ENCODE measurements around the gene PSME3IP1.

PSME3IP1 gene

DNA sequence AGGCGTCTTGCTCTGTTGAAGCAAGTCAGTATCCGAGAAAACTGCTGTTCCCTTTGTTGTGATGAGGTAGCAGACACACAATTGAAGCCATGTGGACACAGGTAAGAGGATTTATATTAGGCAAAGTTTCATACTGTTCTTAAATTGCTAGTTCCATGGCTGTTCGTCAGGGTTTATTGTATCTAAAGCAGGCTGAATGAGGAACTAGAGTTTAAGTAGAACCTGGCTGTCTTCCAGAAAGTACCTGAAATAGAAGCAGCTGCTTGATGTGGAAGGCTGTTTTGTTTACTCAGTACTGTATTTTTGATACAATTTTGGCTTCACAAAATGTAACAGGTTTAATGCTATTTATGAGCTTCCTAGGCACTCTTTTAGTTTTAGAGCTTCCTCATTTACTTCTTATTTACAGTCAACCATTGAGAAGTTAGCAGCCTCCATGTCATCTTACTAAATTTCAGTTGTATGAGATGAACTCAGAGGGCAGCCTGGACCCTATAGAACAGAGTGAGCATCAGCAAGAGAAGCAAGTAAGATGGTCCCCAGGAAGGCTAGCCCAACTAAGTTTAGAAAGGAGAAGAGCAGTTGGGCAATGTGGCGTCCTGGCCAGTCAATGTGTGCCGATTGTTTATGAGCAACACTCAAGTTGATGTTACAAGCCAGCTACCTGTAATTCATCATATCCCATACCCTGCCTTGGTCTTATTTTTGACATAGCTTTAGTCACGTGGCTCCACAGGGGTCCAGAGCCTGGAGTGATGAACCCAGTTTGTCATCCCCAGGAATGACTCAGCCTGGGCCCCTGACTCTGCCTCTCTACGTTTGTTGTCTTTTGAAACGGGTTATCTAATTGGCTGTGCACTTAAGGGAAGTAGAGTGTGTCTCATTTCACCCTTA, 49.5 kb upstream of the PSME3IP1 start:
- CTCF ChIA-PET, result no interaction called here
- peaks cover 23 to 75% of the 10 kb centered on the region in 2 experiments for H3K36me3 ChIP-seq (ENCODE audit: control insufficient read depth in 2 of 2, insufficient read depth in 1 of 2, low read length in 2 of 2)
- H3K9me3 ChIP-seq (ENCODE audit: control insufficient read depth, insufficient read depth, low read depth, low read length), result no peaks in the 10 kb centered on the region
- POLR2A ChIA-PET, result interaction anchor here (0.6 to 1.2 kb wide), 6 partner anchors 10 to 212 kb away, joined by 3 to 6 read pairs (median 3); partner anchors contain the start of genes ARL2BP, CIAPIN1 and COQ9
- H3K4me3 ChIP-seq (ENCODE audit: low read depth, low read length), result no peak overlapping the region
- H3K4me1 ChIP-seq (ENCODE audit: control insufficient read depth, insufficient read depth, low read length), result peaks cover 7% of the 10 kb centered on the region; the same call in 1 of the 2 replicates
- no peak overlapping the region for H3K27ac ChIP-seq (ENCODE audit: extremely low read depth, low read depth, low read length)
- TF ChIP-seq KLF7 (tag by site-specific recombination; IDR thresholded peaks at IDR 0.05; ENCODE audit: borderline replicate concordance) (no peak), ZNF529 (tag by site-specific recombination; IDR thresholded peaks at IDR 0.05; ENCODE audit: insufficient replicate concordance) (no peak), MYNN (tag by site-specific recombination; IDR thresholded peaks at IDR 0.05; ENCODE audit: borderline replicate concordance) (no peak), ZNF335 (tag by site-specific recombination; conservative IDR thresholded peaks at IDR 0.05) (0 out of 2 replicates have a peak, but pooled peaks have one; percentile 12), ZNF138 (tag by site-specific recombination; IDR thresholded peaks at IDR 0.05; ENCODE audit: borderline replicate concordance) (no peak), ZNF114 (tag by site-specific recombination; IDR thresholded peaks at IDR 0.05) (no peak), ZNF549 (tag by site-specific recombination; IDR thresholded peaks at IDR 0.05) (no peak), ZNF639 (tag by site-specific recombination; IDR thresholded peaks at IDR 0.05) (no peak; the same call in 1 of the 2 replicates), ZIC2 (tag by site-specific recombination; IDR thresholded peaks at IDR 0.05) (peak; percentile 69), HOXC10 (CRISPR knock-in tag; IDR thresholded peaks at IDR 0.05) (no peak), ZNF324 (tag by site-specific recombination; IDR thresholded peaks at IDR 0.05) (0 out of 2 replicates have a peak, but pooled peaks have one; percentile 26), GLIS1 (tag by site-specific recombination; IDR thresholded peaks at IDR 0.05) (peak; percentile 43; the same call in 1 of the 2 replicates), ZNF830 (tag by site-specific recombination; IDR thresholded peaks at IDR 0.05; ENCODE audit: low read depth) (no peak), YY1 (tag by site-specific recombination; IDR thresholded peaks at IDR 0.05) (no peak), ZNF560 (tag by site-specific recombination; IDR thresholded peaks at IDR 0.05; ENCODE audit: borderline replicate concordance) (no peak), BCL11A (tag by site-specific recombination; IDR thresholded peaks at IDR 0.05; ENCODE audit: low read depth) (no peak), ZNF843 (tag by site-specific recombination; IDR thresholded peaks at IDR 0.05) (no peak), ZSCAN30 (tag by site-specific recombination; IDR thresholded peaks at IDR 0.05) (no peak), SP2 (tag by site-specific recombination; IDR thresholded peaks at IDR 0.05) (peak; percentile 19; the same call in 1 of the 2 replicates), ZNF518A (tag by site-specific recombination; conservative IDR thresholded peaks at IDR 0.05; ENCODE audit: low read depth) (0 out of 2 replicates have a peak, but pooled peaks have one; percentile 20), ZNF391 (tag by site-specific recombination; IDR thresholded peaks at IDR 0.05; ENCODE audit: borderline replicate concordance, low read depth) (no peak), TRIM28 (IDR thresholded peaks at IDR 0.05; ENCODE audit: borderline replicate concordance, low read length) (no peak), ZXDB (tag by site-specific recombination; IDR thresholded peaks at IDR 0.05) (0 out of 2 replicates have a peak, but pooled peaks have one; percentile 23), ZBTB48 (tag by site-specific recombination; IDR thresholded peaks at IDR 0.05) (peak; percentile 57; the same call in 1 of the 2 replicates), OSR2 (tag by site-specific recombination; IDR thresholded peaks at IDR 0.05) (peak; percentile 63; the same call in 1 of the 2 replicates), ZNF416 (tag by site-specific recombination; IDR thresholded peaks at IDR 0.05) (no peak)
- TF ChIP-seq, protein P1, sequence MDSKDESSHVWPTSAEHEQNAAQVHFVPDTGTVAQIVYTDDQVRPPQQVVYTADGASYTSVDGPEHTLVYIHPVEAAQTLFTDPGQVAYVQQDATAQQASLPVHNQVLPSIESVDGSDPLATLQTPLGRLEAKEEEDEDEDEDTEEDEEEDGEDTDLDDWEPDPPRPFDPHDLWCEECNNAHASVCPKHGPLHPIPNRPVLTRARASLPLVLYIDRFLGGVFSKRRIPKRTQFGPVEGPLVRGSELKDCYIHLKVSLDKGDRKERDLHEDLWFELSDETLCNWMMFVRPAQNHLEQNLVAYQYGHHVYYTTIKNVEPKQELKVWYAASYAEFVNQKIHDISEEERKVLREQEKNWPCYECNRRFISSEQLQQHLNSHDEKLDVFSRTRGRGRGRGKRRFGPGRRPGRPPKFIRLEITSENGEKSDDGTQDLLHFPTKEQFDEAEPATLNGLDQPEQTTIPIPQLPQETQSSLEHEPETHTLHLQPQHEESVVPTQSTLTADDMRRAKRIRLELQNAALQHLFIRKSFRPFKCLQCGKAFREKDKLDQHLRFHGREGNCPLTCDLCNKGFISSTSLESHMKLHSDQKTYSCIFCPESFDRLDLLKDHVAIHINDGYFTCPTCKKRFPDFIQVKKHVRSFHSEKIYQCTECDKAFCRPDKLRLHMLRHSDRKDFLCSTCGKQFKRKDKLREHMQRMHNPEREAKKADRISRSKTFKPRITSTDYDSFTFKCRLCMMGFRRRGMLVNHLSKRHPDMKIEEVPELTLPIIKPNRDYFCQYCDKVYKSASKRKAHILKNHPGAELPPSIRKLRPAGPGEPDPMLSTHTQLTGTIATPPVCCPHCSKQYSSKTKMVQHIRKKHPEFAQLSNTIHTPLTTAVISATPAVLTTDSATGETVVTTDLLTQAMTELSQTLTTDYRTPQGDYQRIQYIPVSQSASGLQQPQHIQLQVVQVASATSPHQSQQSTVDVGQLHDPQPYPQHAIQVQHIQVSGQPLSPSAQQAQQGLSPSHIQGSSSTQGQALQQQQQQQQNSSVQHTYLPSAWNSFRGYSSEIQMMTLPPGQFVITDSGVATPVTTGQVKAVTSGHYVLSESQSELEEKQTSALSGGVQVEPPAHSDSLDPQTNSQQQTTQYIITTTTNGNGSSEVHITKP (tag by site-specific recombination; IDR thresholded peaks at IDR 0.05), result no peak

Measured in HEK293 (cell line).